ENCODE data around the gene LEMD2. TPM values are rescaled to one million over a fixed set of nuclear protein-coding genes. Genes with fewer than 3 reads are reported as not detected.

Gene LEMD2
- total RNA-seq, 1 donor from 2014 or later, result 29.6 TPM

DNA sequence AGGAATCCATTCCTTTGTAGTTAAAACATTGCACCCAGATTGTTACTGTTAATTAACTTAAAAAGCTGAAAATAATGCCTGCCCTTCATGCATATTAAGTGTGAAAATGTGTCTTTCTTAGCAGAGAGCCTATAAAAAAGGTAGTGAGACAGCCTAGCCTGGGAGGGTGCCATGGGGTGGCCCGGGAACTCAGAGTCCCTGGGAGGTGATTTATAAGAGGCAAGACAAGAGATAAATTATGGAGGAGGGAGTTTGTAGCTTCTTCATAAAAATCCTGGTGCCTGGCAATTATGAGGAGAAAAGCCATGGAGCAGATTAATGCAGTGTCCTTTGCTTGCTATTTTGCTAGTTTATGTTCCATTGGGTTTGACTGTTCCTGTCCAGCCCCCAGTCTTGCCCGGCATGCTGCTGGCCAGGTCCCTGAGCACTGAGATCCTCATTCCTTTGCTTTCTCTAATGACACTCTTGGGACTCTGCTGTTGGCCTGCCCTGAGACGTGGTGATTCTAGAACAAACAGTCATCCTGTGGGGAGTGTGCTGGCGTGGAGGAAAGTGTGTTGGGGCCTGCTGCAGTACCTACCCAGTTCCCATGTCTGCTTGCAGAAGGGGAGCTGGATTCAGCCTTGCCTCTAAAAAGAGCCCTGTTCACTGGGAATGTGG is 10.7 kb upstream of the LEMD2 start:
- DNase-seq (ENCODE audit: low spot score), result no peak
- intact Hi-C loops (cut with DNase I), result no loop called here

DNA sequence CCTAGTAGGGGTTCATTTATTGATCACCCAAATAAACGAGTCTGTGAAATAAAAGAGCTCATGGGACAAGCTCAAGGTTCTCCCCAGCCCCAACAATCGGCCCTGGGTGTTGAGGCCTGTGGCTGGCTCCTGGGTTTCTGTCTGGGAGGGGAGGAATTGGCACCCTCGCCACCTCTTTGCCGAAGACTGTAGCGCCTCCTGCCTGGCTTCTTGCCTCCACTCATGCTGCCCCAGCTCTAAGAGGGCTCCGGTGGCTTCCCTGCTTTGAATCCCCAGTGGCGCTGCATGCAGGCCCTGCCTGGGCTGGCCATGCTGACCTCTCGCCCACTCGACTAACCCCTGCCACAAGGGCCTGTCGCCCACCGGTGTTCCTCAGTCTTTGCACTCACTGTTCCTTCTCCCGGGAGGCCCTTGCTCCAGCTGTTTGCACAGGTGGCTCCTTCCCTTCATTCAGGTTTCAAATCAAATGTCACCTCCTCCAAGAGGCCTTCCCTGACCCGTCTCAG is 9.5 kb upstream of the LEMD2 start:
- no peak for DNase-seq (ENCODE audit: low spot score)
- intact Hi-C loops (cut with DNase I), result no loop called here

DNA sequence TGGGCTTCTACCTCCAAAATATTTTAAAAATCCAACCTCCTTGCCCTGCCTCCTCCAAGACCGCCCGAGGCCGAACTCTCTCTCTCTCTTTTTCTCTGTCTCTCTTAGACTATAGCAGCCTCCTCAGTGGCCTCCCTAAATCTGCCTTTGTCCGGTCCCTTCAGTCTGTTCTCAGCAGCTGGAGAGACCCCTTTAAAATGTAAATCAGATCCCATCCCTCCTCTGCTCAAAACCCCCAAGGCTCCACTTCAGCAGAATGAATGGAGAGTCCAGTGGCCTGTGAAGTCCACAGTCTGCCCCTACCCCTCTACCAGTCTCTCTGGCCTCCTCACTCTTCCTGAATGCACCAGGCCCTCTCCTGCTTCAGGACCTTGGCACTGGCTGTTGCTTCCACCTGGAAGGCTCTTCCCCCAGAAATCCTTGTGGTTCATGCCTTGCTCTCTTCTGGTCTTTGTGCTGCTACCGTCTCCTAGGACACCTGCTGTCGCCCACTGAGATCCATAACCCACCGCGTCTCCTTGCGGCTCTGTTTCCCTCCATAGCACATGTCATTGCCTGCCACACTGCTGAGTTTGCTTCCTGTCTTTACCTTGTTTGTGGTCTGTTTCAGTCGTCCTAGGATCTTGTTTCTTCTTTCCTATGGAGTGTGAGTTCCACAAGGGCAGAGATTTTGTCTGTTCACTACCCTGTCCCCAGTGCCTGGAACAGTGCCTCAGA is 8.9 kb upstream of the LEMD2 start:
- intact Hi-C loops (cut with DNase I), result no loop called here
- DNase-seq (ENCODE audit: low spot score), result no peak

DNA sequence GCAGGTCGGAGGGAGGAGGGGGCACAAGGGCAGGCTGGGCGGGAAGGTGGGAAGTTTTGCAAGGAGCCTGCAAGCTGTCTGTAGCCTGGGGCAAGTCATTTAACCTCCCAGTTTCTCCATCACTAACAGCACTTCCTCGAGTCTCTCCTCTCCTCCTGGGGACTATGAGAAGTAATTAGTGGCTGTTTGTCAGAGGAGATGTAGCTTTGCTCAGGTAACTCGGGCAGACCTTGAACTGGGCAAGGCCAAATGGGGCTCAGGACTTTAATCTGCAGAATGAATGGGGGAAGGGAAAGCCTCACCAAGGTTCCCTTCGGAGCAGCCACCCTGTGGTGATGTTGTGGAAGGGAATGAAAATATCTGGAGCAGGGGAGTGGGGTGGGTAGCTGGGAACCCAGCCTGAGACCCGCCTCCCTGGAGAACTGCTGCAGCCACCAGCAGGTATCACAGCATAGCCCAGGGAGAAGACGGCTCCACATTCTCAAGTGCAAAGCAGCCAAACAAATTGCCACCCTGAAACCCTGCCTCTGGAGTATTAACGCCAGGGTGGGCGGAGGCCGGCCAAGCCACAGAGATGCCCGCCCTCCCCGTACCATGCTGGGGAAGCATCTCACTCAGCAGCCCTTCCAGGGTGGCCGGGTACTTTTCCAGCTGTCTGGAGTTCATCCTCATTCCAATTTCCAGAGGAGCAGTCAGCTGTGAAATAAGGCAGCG is 6.1 kb upstream of the LEMD2 start:
- intact Hi-C loops (cut with DNase I), result no loop called here

DNA sequence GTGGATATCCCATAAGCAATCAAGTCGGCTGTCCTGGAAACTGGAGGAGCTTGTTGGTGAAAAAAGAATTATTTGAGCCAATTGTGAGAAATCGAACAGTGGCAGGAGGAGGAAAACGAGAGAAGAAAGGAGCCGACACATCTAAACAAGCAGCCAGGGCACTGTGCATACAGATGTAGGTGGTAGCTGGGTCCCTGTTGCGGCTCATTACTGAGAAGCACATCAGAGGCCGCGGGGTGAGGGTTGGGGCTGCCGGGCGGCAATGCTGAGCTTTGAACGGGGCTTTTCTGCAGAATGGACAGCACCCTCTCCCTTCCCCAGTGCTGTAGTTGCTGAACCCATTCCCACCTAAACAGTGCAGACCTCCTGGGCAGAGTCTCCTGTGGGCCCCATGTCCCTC is 4.1 kb upstream of the LEMD2 start:
- intact Hi-C loops (cut with DNase I), result no loop called here
- no peak for DNase-seq (ENCODE audit: low spot score)

More for the DNA sequence above, 6.1 kb upstream of the LEMD2 start:
- no peak for DNase-seq (ENCODE audit: low spot score)

DNA sequence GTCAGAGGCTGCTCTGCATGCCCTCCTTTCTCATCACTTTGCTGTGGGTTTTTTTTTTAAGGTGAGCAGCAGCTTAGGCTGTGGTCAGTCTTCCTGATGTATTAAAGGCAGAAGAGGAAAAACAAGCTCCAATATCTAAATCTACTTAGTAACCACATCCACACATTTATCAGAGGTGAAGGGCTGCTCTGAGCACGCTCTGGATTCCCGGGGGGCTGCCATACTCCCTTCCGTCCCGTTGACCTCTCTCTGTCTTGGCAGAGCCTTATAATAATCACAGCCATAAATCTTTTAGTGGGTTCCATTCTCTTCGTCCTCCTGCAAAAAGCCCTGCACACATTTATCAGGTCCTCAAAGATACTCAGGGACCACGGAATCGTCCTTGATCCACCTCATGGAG is 2.7 kb upstream of the LEMD2 start:
- intact Hi-C loops (cut with DNase I), result no loop called here
- no peak for DNase-seq (ENCODE audit: low spot score)

DNA sequence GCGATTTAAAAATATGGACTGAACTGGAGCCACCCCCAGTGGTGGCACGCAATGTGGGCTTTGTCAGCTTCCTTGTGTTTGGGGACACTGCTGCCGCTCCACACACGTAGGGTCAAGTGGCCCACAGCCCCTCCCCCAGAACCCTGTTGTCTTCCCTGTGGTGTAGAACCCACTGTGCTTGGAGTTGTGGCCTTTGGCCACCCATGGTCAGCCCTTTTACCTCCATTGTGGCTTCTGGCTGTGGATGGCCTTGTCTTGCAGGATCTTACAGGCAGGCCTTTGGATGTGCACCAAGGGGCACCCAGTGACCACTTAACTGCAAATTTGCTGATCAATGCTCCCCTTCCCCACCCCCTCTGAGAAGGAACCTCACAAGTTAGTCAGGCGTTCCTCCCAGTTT is 2.0 kb upstream of the LEMD2 start:
- intact Hi-C loops (cut with DNase I), result no loop called here
- no peak for DNase-seq (ENCODE audit: low spot score)

DNA sequence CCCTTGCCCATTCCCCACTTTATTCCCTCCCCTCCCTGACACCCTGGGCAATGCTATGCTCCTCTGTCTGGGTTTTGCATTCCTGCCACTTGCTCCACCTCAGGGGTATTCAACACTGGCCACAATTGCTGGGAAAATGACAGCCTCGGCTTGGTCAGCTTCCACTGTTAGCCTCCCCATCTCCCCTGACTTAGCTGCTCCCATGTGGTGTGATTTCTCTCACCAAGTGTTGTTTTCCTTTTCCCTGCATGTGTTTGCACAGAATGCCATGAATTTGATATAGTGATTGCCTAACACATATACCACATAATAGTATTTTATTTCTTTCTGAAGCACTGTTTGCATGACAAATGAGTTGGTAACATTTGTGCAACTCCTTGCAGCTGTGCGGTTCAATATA is 1.4 kb upstream of the LEMD2 start:
- intact Hi-C loops (cut with DNase I), result no loop called here

DNA sequence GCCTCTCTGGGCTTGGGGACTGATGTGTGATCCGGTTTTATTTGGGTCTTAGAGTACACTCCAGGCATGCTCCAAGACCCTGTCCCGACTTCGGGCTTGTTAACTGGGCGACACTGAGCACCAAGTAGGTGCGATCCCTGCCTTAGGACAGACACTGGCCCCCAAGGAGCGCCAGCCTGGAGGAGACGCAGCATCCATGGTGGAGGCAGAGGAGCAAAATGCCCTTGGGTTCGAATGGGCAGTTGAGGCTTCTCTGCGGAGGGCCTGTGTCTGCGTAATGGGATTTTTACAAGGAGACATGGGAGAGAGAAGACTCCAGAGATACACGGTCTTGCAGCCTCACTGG is 593 bp upstream of the LEMD2 start:
- intact Hi-C loops (cut with DNase I), result loop anchor here (5.0 kb wide), 1 partner anchor 638 kb away; the partner anchor contains the start of gene RPS10
- no peak for DNase-seq (ENCODE audit: low spot score)

More for the DNA sequence above, 1.4 kb upstream of the LEMD2 start:
- no peak for DNase-seq (ENCODE audit: low spot score)

DNA sequence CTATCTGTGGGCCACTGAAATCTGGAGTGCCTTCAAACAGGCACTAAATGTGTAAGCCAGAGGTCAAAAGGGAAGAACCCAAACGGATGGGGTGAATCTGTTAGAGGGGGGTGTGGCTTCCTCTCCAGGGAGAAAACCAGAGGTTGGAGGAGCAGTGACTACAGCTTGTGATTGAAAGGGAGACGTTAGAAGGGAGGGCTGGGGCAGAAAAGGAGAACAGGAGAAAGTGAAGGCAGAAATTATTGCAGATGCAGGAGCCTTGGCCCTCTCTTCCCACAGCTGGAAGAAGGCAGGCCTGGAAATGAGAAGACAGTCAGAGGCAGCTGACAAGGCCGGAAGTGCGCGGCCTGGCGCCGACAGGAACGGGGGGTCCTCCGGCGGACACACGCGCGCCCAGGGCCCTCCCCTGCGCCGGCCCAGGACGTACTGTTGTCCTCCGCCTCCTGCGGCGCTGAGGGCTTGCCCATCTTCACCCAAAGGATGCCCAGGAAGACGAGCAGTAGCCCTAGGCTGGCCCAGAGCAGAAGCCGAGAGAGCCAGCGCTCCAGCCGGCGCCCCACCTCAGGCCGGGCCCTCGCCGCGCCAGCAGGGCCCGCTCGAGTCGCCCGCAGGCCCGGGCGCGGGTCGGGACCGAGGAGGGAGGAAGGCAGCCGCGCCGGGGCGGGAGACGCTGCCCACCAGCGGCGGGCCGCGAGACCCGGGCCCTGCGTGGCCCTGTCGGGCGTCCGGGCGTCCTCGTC is 806 bp downstream of the LEMD2 start:
- peak; percentile 91 for DNase-seq (ENCODE audit: low spot score)
- intact Hi-C loops (cut with DNase I), result loop anchor here (5.0 kb wide), 1 partner anchor 639 kb away; the partner anchor contains the start of gene RPS10

DNA sequence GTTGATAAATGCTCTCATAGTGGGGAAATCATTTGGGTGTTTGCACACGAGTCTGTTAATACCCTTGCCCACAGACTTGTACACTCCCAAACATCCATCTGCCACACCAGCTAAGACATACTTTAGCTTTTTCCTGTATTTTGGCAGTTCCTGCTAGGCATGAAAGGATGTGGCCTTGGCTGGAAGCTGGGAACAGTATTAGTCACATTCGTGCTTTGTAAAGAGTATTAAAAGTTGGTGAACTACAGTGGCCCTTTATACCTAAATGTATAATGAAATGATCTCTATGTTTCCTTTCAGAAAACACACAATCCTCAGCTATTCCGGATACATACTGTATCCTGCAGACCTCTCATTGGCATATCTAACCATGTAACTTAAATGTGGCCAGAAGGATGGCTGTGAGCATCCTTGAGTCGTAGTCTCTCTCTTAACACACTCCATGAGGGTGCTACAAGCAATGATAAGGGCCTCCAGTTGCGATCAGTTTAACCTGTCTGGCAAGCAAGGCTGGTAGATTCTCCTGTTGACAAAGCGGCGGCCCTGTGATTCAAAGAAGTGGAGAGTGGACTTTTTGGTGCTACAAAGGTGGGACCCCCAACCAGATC is 1.5 kb downstream of the LEMD2 start:
- intact Hi-C loops (cut with DNase I), result loop anchor here (5.0 kb wide), 1 partner anchor 640 kb away; the partner anchor contains the start of gene RPS10
- DNase-seq (ENCODE audit: low spot score), result no peak

DNA sequence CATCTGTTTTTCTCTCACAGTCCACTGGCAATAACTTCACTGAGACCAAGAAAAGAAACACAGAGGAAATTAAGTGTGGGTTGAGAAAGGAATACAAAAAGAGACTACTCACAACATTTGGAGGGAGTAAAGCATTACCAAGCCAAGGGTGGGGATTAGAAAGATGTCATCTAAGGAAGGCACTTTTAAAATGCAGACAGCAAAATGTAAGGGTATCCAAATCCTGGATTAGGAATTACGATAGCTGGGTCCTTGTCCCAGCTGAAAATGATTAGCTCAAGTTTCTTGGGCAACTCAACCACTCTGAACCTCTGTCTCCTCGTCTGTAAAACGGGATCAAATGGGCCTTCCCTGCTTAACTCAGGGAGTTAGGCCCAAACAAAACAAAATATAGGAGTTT is 2.2 kb downstream of the LEMD2 start:
- no peak for DNase-seq (ENCODE audit: low spot score)
- intact Hi-C loops (cut with DNase I), result loop anchor here (5.0 kb wide), 1 partner anchor 641 kb away; the partner anchor contains the start of gene RPS10

DNA sequence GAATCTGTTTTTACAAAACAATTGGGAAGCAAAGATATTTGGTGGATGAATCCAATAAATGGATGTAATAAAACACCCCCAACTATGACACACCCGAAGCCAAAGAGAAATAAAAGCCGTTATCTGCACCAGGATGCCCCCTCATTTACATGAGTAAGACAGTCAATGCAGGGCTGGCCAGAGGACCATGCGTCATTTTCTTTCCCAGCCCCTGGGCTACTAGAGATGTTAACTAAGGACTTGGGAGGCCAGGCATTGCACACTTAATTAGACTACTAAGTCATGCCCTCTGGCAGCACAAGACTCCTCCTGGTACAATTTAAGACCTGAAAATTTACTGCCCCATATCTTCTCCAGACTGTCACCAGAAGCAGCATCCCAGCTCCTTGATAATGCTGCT is 3.2 kb downstream of the LEMD2 start:
- intact Hi-C loops (cut with DNase I), result loop anchor here (5.0 kb wide), 1 partner anchor 642 kb away; the partner anchor contains the start of gene RPS10
- DNase-seq (ENCODE audit: low spot score), result no peak

DNA sequence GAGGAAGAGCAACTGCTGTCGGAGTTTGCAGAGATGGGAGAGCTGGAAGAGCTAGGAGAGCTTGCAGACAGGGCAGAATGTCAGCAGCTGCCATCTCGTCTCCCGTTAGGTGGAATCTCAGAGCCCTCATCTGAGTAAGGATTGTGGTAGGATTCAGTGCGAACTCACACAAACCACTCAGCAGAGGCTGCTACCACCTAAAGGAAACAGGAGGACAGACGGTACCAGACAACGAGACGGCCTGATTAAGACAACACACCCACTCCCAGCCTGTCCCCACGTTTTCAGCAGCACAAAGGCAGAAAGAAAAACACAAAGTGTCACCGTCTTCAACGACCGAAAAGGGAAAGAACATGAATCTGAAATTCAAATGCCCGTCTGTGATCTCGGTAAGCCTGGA is 4.1 kb downstream of the LEMD2 start:
- DNase-seq (ENCODE audit: low spot score), result no peak
- intact Hi-C loops (cut with DNase I), result loop anchor here (5.0 kb wide), 1 partner anchor 643 kb away; the partner anchor contains the start of gene RPS10

DNA sequence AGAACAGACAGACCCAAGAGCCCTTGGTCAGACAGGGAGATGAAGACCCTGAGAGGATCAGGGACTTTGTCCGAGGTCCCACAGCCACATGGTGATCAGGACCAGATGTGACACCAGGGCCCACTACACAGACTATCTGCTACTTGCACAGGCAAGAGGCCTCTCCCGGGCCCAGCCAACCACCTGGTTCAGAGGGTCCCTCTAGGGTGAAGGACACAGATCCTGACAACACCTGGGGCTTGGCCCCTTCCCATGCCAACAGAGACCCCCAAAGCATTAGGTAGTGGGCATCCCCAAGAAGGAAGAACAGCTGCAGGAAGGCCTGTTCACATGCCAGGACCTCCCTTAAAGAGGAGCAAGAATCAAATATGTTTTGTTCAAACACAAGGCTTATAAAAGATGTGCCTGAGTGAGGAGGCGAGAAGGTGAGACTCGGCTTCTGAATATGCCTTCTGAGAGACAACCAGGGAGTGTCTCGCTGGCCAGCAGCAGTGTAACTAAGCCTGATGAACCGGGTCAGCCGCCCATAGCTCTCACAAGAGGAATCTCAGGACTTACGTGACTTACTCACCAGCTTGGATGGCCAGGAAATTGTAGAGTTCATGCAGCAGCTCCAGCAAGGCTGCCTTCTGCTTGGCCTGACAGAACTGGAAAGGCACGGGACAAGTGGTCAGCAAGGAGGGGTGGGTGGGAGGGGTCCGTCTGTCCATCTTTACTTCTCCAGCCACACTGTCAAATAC is 5.0 kb downstream of the LEMD2 start:
- intact Hi-C loops (cut with DNase I), result no loop called here
- DNase-seq (ENCODE audit: low spot score), result no peak

DNA sequence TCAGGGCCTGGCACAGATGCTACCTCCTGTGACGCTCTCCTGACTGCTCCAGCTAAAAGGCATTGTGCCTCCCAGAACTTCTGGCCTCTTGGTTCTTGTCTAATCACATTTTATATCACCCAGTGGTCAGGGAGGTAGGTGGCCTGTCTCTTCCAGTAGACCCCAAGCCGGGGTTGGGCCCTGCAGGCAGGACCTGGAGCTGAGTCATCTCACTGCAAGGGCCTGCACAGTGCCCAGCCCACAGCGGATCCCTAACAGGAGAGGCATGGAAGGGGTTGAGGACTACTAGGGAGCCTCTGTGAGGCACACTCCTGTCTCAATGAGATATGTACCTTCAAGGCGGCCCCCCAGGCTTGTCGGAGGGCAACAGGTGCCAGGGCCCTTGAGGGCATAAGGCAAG is 6.4 kb downstream of the LEMD2 start:
- DNase-seq (ENCODE audit: low spot score), result no peak

DNA sequence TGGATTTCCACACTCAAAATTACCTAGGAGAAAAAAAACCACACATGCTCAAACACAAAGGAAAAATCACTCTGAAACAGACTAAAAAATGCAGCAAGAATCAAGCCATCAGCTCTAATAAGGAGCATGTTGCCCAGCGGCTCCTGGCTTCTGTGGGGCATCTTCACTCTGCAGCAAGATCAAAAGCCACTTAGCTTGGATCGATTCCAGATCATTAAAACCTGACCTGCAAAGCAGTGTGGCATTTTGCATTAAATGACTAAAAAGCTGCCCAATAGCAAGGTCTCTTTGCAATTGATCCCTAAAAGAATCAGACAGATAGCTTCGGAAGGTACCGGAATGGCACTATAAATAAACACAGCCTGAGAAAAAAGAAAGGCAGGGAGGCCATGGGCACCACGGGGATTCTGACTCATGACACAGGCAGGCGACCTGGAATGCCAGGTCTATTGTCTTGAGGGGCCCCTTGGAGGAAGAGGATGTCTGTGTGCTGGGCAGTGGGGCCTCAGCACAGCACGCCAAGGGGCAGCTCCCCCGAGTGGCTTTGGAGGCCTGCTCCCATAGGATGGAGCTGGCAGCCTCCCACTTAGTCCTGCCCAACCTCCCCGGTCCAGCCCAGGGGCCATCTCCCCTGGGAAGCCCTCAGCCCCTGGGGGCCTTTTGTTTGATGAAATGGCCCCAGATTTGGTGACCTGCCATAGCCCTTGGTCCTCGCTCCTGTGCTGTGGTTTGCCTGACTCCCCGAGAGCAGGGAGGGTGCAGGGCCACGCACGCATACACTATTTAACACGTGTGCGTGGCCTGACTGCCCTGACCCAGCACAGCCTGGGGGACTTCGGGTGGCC is 7.6 kb downstream of the LEMD2 start:
- no peak for DNase-seq (ENCODE audit: low spot score)
- intact Hi-C loops (cut with DNase I), result no loop called here

More for the DNA sequence above, 6.4 kb downstream of the LEMD2 start:
- intact Hi-C loops (cut with DNase I), result no loop called here

DNA sequence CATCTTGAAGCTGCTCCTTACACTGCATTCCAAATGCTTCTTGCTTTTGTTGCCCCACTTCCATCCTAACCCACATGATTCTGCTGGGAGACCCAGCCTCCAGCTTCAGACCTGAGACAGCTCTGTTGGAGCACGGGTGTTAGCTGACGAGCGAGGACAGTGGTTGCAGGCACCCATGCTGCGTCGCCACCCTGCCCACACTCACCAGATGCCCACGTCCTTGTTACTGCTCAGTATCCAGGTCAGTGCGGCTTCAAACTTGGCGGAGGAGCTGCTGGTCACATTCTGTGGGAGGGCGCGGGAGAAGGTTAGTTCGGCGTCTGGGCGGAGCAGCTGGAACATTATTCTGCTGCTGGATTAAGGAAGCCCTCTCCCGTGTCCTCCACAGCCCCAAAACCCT is 9.0 kb downstream of the LEMD2 start:
- intact Hi-C loops (cut with DNase I), result loop anchor here (10.0 kb wide), 1 partner anchor 275 kb away; no protein-coding TSS in a partner anchor

More for the DNA sequence above, 9.0 kb downstream of the LEMD2 start:
- DNase-seq (ENCODE audit: low spot score), result no peak

All from cardiac septum (tissue), 1 donor.